ENCODE measurements around the gene ABLIM3. TPM values are rescaled to one million over a fixed set of nuclear protein-coding genes. Genes with fewer than 3 reads are reported as not detected.

ABLIM3 gene
- total RNA-seq, 2 experiments from 2014 or later, result not detected

GRCh38 chr5:149224282-149224681 lies 83.0 kb downstream of the ABLIM3 start:
- no peak overlapping the region for H3K4me3 Mint-ChIP-seq
- no peak overlapping the region for H3K27ac Mint-ChIP-seq
- no peaks in the 10 kb centered on the region for H3K9me3 Mint-ChIP-seq
- no peak for DNase-seq
- H3K27me3 Mint-ChIP-seq, result no peaks in the 10 kb centered on the region
- ChIA-PET POLR2A (interaction anchor here (1.1 kb wide), 1 partner anchor 16 kb away, joined by 4 read pairs; no protein-coding TSS in a partner anchor), CTCF (no interaction called here)
- Histone ChIP-seq H3K27ac (ENCODE audit: low read depth in 1 of 2, low read length in 2 of 2) (no peak overlapping the region), H3K4me3 (ENCODE audit: low read length) (no peak overlapping the region), H3K27me3 (ENCODE audit: control insufficient read depth in 1 of 2, insufficient read depth in 2 of 2, low read length in 2 of 2) (no peaks in the 10 kb centered on the region), H3K36me3 (ENCODE audit: insufficient read depth, low read length) (no peaks in the 10 kb centered on the region), H3K4me1 (ENCODE audit: insufficient read depth, low read length) (no peaks in the 10 kb centered on the region), H3K9me3 (ENCODE audit: control insufficient read depth in 1 of 2, insufficient read depth in 1 of 2, low read length in 2 of 2) (no peaks in the 10 kb centered on the region)
- no peak for TF ChIP-seq CTCF (IDR thresholded peaks at IDR 0.05)
- intact Hi-C loops (cut with DNase I, micrococcal nuclease), result no loop called here
- ATAC-seq (ENCODE audit: poor library complexity), result no peak
- H3K36me3 Mint-ChIP-seq (ENCODE audit: low read depth), result no peaks in the 10 kb centered on the region
- no peaks in the 10 kb centered on the region for H3K4me1 Mint-ChIP-seq (ENCODE audit: low read depth)

GRCh38 chr5:149227168-149227826 lies 86.0 kb downstream of the ABLIM3 start:
- no peaks in the 10 kb centered on the region for H3K9me3 Mint-ChIP-seq
- no peak for TF ChIP-seq CTCF (IDR thresholded peaks at IDR 0.05)
- intact Hi-C loops (cut with DNase I, micrococcal nuclease), result no loop called here
- H3K36me3 Mint-ChIP-seq (ENCODE audit: low read depth), result no peaks in the 10 kb centered on the region
- Histone ChIP-seq H3K4me3 (ENCODE audit: low read length) (no peak overlapping the region), H3K27me3 (ENCODE audit: control insufficient read depth in 1 of 2, insufficient read depth in 2 of 2, low read length in 2 of 2) (peaks cover 3 to 4% of the 10 kb centered on the region in 2 experiments), H3K9me3 (ENCODE audit: control insufficient read depth in 1 of 2, insufficient read depth in 1 of 2, low read length in 2 of 2) (no peaks in the 10 kb centered on the region), H3K27ac (ENCODE audit: low read depth in 1 of 2, low read length in 2 of 2) (no peak overlapping the region), H3K4me1 (ENCODE audit: insufficient read depth, low read length) (no peaks in the 10 kb centered on the region), H3K36me3 (ENCODE audit: insufficient read depth, low read length) (no peaks in the 10 kb centered on the region)
- CTCF ChIA-PET, result no interaction called here
- POLR2A ChIA-PET, result interaction anchor here (1.7 kb wide), 1 partner anchor 13 kb away, joined by 6 read pairs; no protein-coding TSS in a partner anchor
- H3K4me3 Mint-ChIP-seq, result no peak overlapping the region
- no peaks in the 10 kb centered on the region for H3K4me1 Mint-ChIP-seq (ENCODE audit: low read depth)
- DNase-seq (no peak), ATAC-seq (ENCODE audit: poor library complexity) (no peak)
- H3K27me3 Mint-ChIP-seq, result no peaks in the 10 kb centered on the region
- H3K27ac Mint-ChIP-seq, result no peak overlapping the region

GRCh38 chr5:149228618-149229297 lies 87.5 kb downstream of the ABLIM3 start:
- no peak overlapping the region for H3K4me3 Mint-ChIP-seq
- ATAC-seq (ENCODE audit: poor library complexity) (no peak), DNase-seq (no peak)
- no peak overlapping the region for H3K27ac Mint-ChIP-seq
- Histone ChIP-seq H3K4me1 (ENCODE audit: insufficient read depth, low read length) (no peaks in the 10 kb centered on the region), H3K36me3 (ENCODE audit: insufficient read depth, low read length) (no peaks in the 10 kb centered on the region), H3K27ac (ENCODE audit: low read depth in 1 of 2, low read length in 2 of 2) (no peak overlapping the region), H3K9me3 (ENCODE audit: control insufficient read depth in 1 of 2, insufficient read depth in 1 of 2, low read length in 2 of 2) (no peaks in the 10 kb centered on the region), H3K4me3 (ENCODE audit: low read length) (no peak overlapping the region), H3K27me3 (ENCODE audit: control insufficient read depth in 1 of 2, insufficient read depth in 2 of 2, low read length in 2 of 2) (peaks cover 3 to 9% of the 10 kb centered on the region in 2 experiments)
- no peaks in the 10 kb centered on the region for H3K4me1 Mint-ChIP-seq (ENCODE audit: low read depth)
- no peak for TF ChIP-seq CTCF (IDR thresholded peaks at IDR 0.05)
- intact Hi-C loops (cut with DNase I, micrococcal nuclease), result no loop called here
- ChIA-PET POLR2A (interaction anchor here (1.0 kb wide), 1 partner anchor 87 kb away, joined by 3 read pairs; the partner anchor contains the start of gene ABLIM3), CTCF (interaction anchor here (1.1 kb wide), 1 partner anchor 87 kb away, joined by 3 read pairs; the partner anchor contains the start of gene ABLIM3)
- H3K27me3 Mint-ChIP-seq, result no peaks in the 10 kb centered on the region
- H3K9me3 Mint-ChIP-seq, result no peaks in the 10 kb centered on the region
- H3K36me3 Mint-ChIP-seq (ENCODE audit: low read depth), result no peaks in the 10 kb centered on the region

Measured in CD4-positive, alpha-beta T cell (primary cell).